ENCODE measurements around the gene CNOT8.
"Not testable (repeated sequence)": the region's sequence is repeated elsewhere in the genome, so short reads cannot be mapped to it uniquely, and the experiment has no call there.

CNOT8 gene

DNA sequence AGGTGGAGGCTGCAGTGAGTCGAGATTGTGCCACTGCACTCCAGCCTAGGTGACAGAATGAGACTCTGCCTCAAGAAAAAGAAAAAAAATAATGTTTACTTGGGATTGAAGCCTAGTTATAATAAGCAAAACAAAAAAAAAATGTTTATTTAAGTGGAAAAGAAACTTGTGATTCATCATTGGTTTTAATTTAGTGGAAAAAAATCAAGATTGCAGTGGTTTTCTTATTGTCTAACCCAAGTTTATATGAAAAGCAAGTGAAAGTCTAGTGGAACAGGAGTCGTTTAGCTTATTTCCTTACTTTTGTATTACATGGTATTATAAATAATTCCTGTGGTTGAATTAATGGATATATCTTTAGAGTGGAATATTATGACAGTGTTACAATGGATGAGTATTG is 8.4 kb downstream of the CNOT8 start:
- DNase-seq, result no peak

GRCh38 chr5:154868702-154869101 is 10.3 kb downstream of the CNOT8 start:
- DNase-seq, result no peak

GRCh38 chr5:154871734-154872133 is 13.3 kb downstream of the CNOT8 start:
- DNase-seq, result no peak

- no peak for DNase-seq
These were observed 15.4 kb downstream of the CNOT8 start for GRCh38 chr5:154873791-154874331.

- DNase-seq, result no peak
These were observed 20.4 kb downstream of the CNOT8 start for GRCh38 chr5:154878642-154879335.

DNA sequence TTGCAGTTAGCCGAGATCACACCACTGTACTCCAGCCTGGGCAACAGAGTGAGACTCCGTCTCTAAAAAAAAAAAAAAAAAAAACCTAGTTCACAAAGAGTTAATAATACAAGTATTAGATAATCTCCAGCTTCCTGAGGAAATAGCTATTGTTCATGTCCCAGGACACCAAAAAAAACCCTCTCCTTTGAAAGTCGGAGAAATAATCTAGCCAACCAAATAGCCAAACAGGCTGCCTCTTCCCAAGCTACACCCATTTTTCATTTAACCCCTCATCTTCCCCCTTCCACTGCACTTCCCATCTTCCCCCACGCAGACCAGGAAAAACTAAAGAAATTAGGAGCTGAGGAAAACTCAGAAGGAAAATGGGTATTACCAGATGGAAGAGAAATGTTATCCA is 23.6 kb downstream of the CNOT8 start:
- DNase-seq, result no peak

DNA sequence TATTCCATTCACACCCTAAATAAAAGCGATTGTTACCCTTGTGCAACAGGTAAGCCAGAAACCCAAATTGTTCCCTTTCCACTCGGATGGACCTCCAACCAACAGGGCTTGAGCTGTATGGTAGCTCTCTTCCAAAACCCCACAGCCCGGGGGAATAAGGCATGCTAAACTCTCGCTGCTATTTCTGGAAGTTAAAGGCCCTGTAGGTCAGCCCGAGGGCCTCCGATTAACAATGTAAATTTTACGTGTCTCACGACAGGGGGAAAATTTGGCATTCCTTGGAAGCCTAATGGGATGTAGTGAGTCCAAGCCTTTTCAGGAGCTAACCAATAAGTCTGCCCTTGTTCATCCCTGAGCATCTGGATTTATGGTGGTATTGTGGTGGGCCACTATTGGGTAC is 26.0 kb downstream of the CNOT8 start:
- DNase-seq, result no peak

GRCh38 chr5:154885439-154885838 is 27.0 kb downstream of the CNOT8 start:
- no peak for DNase-seq

GRCh38 chr5:154892369-154892771 is 33.9 kb downstream of the CNOT8 start:
- DNase-seq, result no peak

- no peak for DNase-seq
These were observed 35.0 kb downstream of the CNOT8 start for GRCh38 chr5:154893381-154893780.

GRCh38 chr5:154895606-154896561 is 37.5 kb downstream of the CNOT8 start:
- no peak for DNase-seq

DNA sequence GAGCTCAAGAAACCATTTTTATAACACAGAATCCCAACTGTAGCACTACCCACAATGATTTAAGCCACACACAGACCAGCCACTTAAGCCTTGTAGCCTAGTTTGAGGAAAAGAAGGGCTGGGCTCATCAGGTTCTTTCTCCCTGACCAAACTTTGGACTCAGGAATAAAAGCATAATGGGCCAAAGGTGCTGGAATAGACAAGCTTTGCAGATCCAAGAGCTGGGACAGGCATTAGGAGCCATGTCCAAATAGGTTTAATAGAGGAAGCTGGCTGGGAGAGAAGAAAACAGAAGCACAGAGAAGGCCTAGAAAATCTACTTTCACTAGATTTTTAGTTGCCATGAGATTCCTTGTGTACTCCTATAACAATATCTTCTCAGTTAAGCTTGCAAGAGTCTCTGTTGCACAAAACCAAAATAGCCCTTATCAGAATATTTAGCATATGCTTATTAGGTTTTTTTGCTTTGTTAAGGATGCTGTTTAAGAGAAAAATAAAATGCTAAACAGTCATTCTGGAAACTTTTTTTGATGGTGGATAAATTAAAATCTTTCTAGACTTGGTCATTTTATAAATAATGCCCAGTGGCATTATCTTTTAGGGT is 38.2 kb downstream of the CNOT8 start:
- DNase-seq, result no peak

DNA sequence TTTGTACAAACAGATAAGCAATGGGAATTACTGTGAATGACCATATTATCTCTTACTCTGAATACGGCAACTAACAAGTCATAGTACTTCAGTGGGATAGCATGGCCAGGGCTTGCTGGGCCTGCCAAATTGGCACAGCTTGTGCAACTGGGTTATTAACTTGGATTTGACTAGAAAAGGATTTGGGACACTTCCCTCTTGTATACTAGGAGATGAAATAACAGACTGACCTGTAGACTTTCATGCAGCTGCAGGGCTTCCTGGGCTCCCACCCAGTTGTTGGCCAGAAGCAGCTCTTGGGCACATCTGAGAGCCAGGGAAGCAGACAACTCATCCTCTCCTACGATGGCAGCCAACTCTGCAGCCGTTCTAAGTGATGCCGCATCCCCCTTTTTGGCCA is 39.8 kb downstream of the CNOT8 start:
- DNase-seq, result no peak

GRCh38 chr5:154899151-154899816 is 40.9 kb downstream of the CNOT8 start:
- DNase-seq, result no peak

GRCh38 chr5:154900066-154900465 is 41.6 kb downstream of the CNOT8 start:
- no peak for DNase-seq

DNA sequence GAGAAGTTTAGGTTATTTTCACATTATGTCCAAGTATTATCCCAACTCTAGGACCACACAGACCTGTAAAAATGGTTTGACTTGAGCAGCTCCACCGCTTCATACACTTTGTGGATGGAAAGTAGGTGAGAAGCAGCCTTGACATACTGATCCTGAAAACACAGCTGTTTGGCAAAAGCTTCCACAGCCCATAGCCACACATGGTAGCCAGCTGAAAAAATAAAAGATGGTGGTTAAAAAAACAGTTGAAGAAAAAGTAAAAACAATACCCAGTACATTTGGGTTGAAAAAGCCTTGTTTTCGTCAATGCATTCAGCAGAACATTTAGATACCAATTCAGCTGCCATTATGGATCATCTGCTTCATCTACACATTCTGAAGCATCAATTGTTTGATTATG is 42.8 kb downstream of the CNOT8 start:
- no peak for DNase-seq

- DNase-seq, result no peak
These were observed 43.5 kb downstream of the CNOT8 start for GRCh38 chr5:154901913-154902312.

DNA sequence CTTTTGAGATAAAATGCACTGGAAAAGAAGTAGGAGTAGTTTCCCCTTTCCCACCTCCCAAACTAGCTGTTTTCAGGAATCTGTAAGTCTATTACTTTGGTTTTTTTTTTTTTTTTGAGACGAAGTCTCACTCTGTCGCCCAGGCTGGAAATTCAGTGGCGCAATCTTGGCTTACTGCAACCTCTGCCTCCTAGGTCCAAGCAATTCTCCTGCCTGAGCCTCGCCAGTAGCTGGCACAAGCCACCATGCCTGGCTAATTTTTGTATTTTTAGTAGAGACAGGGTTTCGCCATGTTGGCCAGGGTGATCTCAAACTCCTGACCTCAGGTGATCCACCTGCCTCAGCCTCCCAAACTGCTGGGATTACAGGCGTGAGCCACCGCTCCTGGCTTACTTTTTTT is 47.2 kb downstream of the CNOT8 start:
- not testable (repeated sequence) for DNase-seq

- DNase-seq, result no peak
These were observed 58.4 kb downstream of the CNOT8 start for GRCh38 chr5:154916874-154917273.

GRCh38 chr5:154917757-154918156 is 59.3 kb downstream of the CNOT8 start:
- no peak for DNase-seq

GRCh38 chr5:154923441-154924430 is 65.3 kb downstream of the CNOT8 start:
- DNase-seq, result no peak

Data from NCI-H446 treated with DMSO at 0.1 percent for 48 hours (cell line).